Measurements from ENCODE around the gene EDAR. TPM values are rescaled to one million over a fixed set of nuclear protein-coding genes. Genes with fewer than 3 reads are reported as not detected.

Gene EDAR
- total RNA-seq, 4 donors from 2014 or later: 0.72 to 7.1 (median 4.2) TPM

DNA sequence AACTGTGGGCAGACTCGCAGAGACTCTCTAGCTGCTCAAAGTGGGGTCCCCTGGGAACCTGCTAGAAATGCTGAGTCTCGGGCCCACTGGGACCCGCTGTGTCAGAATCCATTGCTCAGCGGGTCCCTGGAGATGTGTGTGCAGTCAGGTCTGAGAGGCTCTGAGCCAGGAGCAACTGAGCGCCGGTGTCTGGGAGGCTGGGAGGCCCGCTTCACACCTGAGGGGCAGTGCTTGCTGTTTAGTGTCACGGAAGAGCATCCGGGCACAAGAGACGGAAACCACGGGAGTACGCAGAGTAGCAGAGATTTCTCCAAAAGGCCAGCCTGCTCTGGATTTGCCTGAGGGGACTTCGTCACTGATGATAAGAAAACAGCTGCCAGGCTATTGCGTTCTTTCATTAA, 70.1 kb downstream of the EDAR start:
- 92 to 94% methylated on average over 11 to 14 of the region's 14 CpGs for WGBS, 2 donors
- H3K4me3 ChIP-seq (ENCODE audit: low read depth, poor library complexity, severe bottlenecking): no peak overlapping the region
- TF ChIP-seq, protein P1, sequence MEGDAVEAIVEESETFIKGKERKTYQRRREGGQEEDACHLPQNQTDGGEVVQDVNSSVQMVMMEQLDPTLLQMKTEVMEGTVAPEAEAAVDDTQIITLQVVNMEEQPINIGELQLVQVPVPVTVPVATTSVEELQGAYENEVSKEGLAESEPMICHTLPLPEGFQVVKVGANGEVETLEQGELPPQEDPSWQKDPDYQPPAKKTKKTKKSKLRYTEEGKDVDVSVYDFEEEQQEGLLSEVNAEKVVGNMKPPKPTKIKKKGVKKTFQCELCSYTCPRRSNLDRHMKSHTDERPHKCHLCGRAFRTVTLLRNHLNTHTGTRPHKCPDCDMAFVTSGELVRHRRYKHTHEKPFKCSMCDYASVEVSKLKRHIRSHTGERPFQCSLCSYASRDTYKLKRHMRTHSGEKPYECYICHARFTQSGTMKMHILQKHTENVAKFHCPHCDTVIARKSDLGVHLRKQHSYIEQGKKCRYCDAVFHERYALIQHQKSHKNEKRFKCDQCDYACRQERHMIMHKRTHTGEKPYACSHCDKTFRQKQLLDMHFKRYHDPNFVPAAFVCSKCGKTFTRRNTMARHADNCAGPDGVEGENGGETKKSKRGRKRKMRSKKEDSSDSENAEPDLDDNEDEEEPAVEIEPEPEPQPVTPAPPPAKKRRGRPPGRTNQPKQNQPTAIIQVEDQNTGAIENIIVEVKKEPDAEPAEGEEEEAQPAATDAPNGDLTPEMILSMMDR (IDR thresholded peaks at IDR 0.05): no peak
- TF ChIP-seq POLR2A (IDR thresholded peaks at IDR 0.05): no peak
- peak in 1 of 2 donors; percentile 66 for DNase-seq (ENCODE audit: low spot score in 2 of 2)
- intact Hi-C loops (cut with DNase I; ENCODE audit: low total_unique reads): no loop called here

DNA sequence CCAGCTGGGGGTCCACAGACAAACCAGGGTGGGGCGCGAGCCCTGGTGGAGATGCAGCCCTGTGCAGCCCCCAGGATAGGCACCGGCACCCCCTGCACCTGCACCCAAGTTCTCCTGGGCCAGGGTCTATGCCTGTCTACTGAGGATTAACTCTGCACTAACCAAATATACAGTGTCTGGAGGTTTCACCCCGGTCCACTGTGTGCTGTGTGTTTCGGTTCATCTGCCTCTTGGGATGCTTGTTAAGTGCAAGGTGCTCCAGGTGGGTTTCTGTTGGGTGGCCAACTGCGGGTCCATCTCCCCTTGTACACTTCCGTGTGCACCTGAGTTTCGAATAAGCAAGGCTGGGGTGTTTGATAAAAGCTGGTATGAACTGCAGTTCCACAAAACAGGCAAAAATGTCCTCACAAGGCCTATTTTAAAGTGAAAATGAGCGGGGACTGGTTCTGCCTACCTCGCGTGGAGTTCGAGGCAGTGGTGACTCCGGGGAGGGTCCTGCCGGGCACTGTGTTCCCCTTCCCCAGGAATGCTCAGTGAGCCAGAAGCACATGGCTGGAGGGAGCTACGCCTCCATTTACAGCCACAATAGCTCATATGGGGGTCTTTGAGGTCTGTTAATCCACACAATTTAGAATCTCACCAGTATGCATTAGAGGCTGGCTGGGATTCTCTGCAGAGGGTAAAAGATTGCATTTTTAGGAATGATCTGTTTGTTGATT, 70.7 kb downstream of the EDAR start:
- no peak overlapping the region for H3K4me3 ChIP-seq (ENCODE audit: low read depth, poor library complexity, severe bottlenecking)
- intact Hi-C loops (cut with DNase I; ENCODE audit: low total_unique reads): no loop called here
- WGBS, 2 donors: 90 to 91% methylated on average over 15 of the region's 15 CpGs
- TF ChIP-seq, protein P1 (IDR thresholded peaks at IDR 0.05): no peak
- TF ChIP-seq POLR2A (IDR thresholded peaks at IDR 0.05): no peak
- DNase-seq (ENCODE audit: low spot score in 2 of 2): peak in 1 of 2 donors; percentile 74

DNA sequence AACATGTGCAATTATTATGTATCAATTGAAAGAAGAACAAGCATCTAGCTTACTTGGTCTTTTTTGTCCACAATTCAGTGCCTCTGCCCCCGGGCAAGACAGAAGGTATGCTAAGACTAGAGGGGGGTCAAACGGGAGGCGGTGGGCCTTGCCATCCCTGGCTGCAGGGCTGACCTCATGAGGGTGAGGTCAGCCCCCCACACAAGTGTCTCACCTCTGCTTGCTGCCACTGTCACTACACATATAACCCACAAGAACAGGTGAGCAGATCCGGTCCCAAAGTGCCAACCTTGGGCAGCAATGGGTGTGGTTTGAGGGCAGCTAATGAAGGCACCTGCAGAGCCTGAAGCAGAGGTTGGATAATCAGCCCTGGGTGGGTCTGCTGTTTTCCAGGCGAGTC, 71.5 kb downstream of the EDAR start:
- peak in 1 of 2 donors; percentile 49 for DNase-seq (ENCODE audit: low spot score in 2 of 2)
- TF ChIP-seq, protein P1 (IDR thresholded peaks at IDR 0.05): no peak
- TF ChIP-seq POLR2A (IDR thresholded peaks at IDR 0.05): no peak
- intact Hi-C loops (cut with DNase I; ENCODE audit: low total_unique reads): no loop called here
- 74 to 76% methylated on average over 5 of the region's 5 CpGs for WGBS, 2 donors
- H3K4me3 ChIP-seq (ENCODE audit: low read depth, poor library complexity, severe bottlenecking): no peak overlapping the region

DNA sequence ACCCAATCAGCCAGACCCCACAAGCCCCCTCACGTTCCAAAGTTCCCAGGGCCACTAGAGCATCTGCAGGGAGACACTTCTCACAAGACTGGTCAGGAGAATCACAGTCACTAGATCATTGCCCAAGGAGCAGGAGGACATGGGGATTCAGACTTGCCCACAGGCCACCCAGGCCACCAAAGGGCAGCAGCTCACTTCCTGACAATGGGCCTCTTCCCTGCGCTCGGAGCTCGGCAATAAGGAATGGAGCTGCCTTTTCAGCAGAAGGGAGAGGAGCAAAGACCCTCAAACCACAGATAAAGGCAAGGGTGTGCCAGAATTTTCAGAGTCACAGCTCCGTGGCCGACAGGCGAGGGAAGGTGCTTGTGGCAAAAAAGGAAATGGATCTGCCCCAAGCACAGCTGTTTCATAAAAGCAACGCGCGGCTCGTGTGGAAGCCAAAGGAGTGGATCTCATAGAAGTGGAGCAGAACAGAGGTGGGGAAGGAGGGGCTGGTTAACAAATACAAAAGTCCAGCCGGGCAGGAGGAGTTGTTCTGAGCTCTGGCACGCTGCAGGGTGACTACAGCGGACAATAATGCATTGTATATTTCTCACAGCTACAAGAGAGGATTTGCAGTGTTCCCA, 72.1 kb downstream of the EDAR start:
- 52 to 55% methylated on average over 14 of the region's 14 CpGs for WGBS, 2 donors
- intact Hi-C loops (cut with DNase I; ENCODE audit: low total_unique reads): no loop called here
- peak in 1 of 2 donors; percentile 79 for DNase-seq (ENCODE audit: low spot score in 2 of 2)
- H3K4me3 ChIP-seq (ENCODE audit: low read depth, poor library complexity, severe bottlenecking): no peak overlapping the region
- no peak for TF ChIP-seq POLR2A (IDR thresholded peaks at IDR 0.05)
- TF ChIP-seq, protein P1 (IDR thresholded peaks at IDR 0.05): no peak

DNA sequence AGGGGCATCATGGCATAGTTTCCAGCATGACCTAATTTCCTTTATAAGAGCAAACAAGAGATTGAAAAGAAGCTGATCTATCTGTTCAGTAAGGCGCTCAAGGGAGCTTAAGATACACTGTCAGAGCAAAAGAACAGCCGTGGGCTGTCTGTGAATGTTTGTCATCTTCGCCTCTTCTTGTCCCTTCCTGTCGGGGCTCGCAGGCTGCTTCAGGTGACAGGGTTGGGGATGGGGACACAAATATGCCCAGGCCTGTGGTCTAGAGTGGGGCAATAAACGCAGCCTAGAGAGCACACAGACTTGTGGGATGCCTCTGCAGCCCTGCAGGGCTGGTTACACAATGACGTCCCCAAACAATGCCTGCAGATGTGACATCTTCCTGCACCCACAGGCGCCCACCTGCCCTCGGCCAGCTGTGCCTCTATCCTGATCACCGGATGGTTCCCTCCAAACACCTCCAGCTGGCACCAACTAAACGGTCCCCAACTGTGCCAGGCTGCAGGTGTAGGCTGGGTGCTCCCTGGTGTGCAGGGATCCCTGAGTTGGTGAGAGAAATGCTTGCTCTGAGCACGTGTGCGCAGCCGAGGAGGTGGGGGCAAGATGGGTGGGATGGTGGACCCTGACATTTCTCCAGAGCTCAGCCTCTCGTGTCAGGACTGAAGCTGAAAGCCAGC, 72.8 kb downstream of the EDAR start:
- no peak for TF ChIP-seq POLR2A (IDR thresholded peaks at IDR 0.05)
- TF ChIP-seq, protein P1 (IDR thresholded peaks at IDR 0.05): no peak
- peak in 1 of 2 donors; percentile 82 for DNase-seq (ENCODE audit: low spot score in 2 of 2)
- 67 to 68% methylated on average over 13 to 15 of the region's 15 CpGs for WGBS, 2 donors
- no peak overlapping the region for H3K4me3 ChIP-seq (ENCODE audit: low read depth, poor library complexity, severe bottlenecking)
- intact Hi-C loops (cut with DNase I; ENCODE audit: low total_unique reads): no loop called here
